Measurements from ENCODE around the gene APOBEC4. TPM values are rescaled to one million over a fixed set of nuclear protein-coding genes. Genes with fewer than 3 reads are reported as not detected.

The APOBEC4 gene
- total and polyA plus RNA-seq, 10 of the 15 experiments (the other 5 are each of a cell fraction or from before 2014, with no cell fraction given): 0.04 to 0.25 (median 0.06) TPM; not detected in 5

GRCh38 chr1:183699616-183700160 is 46.6 kb upstream of the APOBEC4 start:
- intact Hi-C loops (cut with micrococcal nuclease; ENCODE audit: unreplicated experiment) (no loop called here), in situ Hi-C loops (cut with MboI) (no loop called here)
- H2AFZ ChIP-seq (ENCODE audit: control insufficient read depth, low read depth, low read length): no peak overlapping the region
- no peak overlapping the region for H3K9ac ChIP-seq (ENCODE audit: control insufficient read depth, insufficient read depth, low read length)
- CTCF ChIA-PET: interaction anchor here (1.2 kb wide), 1 partner anchor 15 kb away, joined by 4 read pairs; no protein-coding TSS in a partner anchor
- BruUV-seq (replicated peaks): no TSS peak
- no peaks in the 10 kb centered on the region for H3K9me3 ChIP-seq (replicated peaks; ENCODE audit: control insufficient read depth, insufficient read depth, low read length)
- 81% methylated on average over 4 of the region's 4 CpGs for WGBS (ENCODE audit: insufficient coverage, insufficient replicate concordance, low lambda C conversion rate, missing lambda C conversion rate)
- H3K4me2 ChIP-seq (ENCODE audit: control insufficient read depth, insufficient read depth): no peak overlapping the region
- H3K36me3 ChIP-seq (ENCODE audit: control insufficient read depth in 2 of 2, insufficient read depth in 2 of 2, low read length in 1 of 2): peaks cover 0 to 2% of the 10 kb centered on the region in 2 experiments; a peak in 2 of 4 replicates
- H3K27me3 ChIP-seq (replicated peaks in 1 of 2; ENCODE audit: control insufficient read depth in 2 of 2, insufficient read depth in 2 of 2, low read length in 1 of 2): no peaks in the 10 kb centered on the region
- no peak for DNase-seq (ENCODE audit: low read depth, low spot score)
- H3K27ac ChIP-seq (ENCODE audit: control insufficient read depth, insufficient read depth): no peak overlapping the region
- SMC1A ChIA-PET (ENCODE audit: uncharacterized antibody, unreplicated experiment): interaction anchor here (1.8 kb wide), 1 partner anchor 216 kb away, joined by 7 read pairs; no protein-coding TSS in a partner anchor
- TF ChIP-seq SMAD5 (IDR thresholded peaks at IDR 0.05; ENCODE audit: low read depth) (no peak), BCL3 (IDR thresholded peaks at IDR 0.05; ENCODE audit: borderline replicate concordance, insufficient read depth, low read depth, low read length, poor library complexity, severe bottlenecking) (no peak), POLR2A (IDR thresholded peaks at IDR 0.05; ENCODE audit: low read depth, low read length) (no peak), NFYA (IDR thresholded peaks at IDR 0.05; ENCODE audit: borderline replicate concordance, low read depth, low read length) (no peak), YY1 (IDR thresholded peaks at IDR 0.05; ENCODE audit: low read depth, low read length) (no peak), LARP7 (IDR thresholded peaks at IDR 0.05) (no peak), NR2C1 (IDR thresholded peaks at IDR 0.05) (no peak), RB1 (IDR thresholded peaks at IDR 0.05; ENCODE audit: borderline replicate concordance) (no peak), MEF2B (IDR thresholded peaks at IDR 0.05; ENCODE audit: partially characterized antibody, poor library complexity, severe bottlenecking) (no peak)
- TF ChIP-seq, protein P1, sequence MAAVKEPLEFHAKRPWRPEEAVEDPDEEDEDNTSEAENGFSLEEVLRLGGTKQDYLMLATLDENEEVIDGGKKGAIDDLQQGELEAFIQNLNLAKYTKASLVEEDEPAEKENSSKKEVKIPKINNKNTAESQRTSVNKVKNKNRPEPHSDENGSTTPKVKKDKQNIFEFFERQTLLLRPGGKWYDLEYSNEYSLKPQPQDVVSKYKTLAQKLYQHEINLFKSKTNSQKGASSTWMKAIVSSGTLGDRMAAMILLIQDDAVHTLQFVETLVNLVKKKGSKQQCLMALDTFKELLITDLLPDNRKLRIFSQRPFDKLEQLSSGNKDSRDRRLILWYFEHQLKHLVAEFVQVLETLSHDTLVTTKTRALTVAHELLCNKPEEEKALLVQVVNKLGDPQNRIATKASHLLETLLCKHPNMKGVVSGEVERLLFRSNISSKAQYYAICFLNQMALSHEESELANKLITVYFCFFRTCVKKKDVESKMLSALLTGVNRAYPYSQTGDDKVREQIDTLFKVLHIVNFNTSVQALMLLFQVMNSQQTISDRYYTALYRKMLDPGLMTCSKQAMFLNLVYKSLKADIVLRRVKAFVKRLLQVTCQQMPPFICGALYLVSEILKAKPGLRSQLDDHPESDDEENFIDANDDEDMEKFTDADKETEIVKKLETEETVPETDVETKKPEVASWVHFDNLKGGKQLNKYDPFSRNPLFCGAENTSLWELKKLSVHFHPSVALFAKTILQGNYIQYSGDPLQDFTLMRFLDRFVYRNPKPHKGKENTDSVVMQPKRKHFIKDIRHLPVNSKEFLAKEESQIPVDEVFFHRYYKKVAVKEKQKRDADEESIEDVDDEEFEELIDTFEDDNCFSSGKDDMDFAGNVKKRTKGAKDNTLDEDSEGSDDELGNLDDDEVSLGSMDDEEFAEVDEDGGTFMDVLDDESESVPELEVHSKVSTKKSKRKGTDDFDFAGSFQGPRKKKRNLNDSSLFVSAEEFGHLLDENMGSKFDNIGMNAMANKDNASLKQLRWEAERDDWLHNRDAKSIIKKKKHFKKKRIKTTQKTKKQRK (IDR thresholded peaks at IDR 0.05; ENCODE audit: low read depth, low read length): no peak
- no peak for FAIRE-seq
- no peaks in the 10 kb centered on the region for H3K79me2 ChIP-seq (ENCODE audit: control insufficient read depth, insufficient read depth, low read length)
- no peaks in the 10 kb centered on the region for H3K4me1 ChIP-seq (ENCODE audit: control insufficient read depth, insufficient read depth, low read length)
- RAD21 ChIA-PET (ENCODE audit: unreplicated experiment): interaction anchor here (0.9 kb wide), 1 partner anchor 142 kb away, joined by 3 read pairs; no protein-coding TSS in a partner anchor
- POLR2A ChIA-PET: no interaction called here
- ATAC-seq: no peak
- H3K4me3 ChIP-seq: no peak overlapping the region
- H4K20me1 ChIP-seq (ENCODE audit: control insufficient read depth, insufficient read depth): no peaks in the 10 kb centered on the region
